Measurements from ENCODE around the gene TBC1D14.

TBC1D14 gene

GRCh38 chr4:6916069-6916586 lies 6.5 kb downstream of the TBC1D14 start:
- ChIA-PET POLR2A (no interaction called here), CTCF (interaction anchor here (0.6 to 2.1 kb wide), 3 partner anchors 10 to 57 kb away, joined by 3 to 7 read pairs (median 3); no protein-coding TSS in a partner anchor)
- DNase-seq (ENCODE audit: extremely low spot score): no peak
- no peak for TF ChIP-seq CTCF (IDR thresholded peaks at IDR 0.05; ENCODE audit: control extremely low read depth, extremely low read depth, low read depth, missing control alignments)

- TF ChIP-seq CTCF (IDR thresholded peaks at IDR 0.05; ENCODE audit: control extremely low read depth, extremely low read depth, low read depth, missing control alignments): no peak
- ChIA-PET CTCF (interaction anchor here (0.6 to 2.5 kb wide), 12 partner anchors 8 to 154 kb away, joined by 3 to 31 read pairs (median 4); a partner anchor contains a TSS), POLR2A (interaction anchor here (0.8 to 1.1 kb wide), 2 partner anchors 25 to 28 kb away, joined by 3 read pairs; no protein-coding TSS in a partner anchor)
- DNase-seq (ENCODE audit: extremely low spot score): no peak
These were observed 7.2 kb downstream of the TBC1D14 start for GRCh38 chr4:6916587-6917460.

- ChIA-PET CTCF (interaction anchor here (0.9 to 2.5 kb wide), 13 partner anchors 9 to 153 kb away, joined by 3 to 31 read pairs (median 4); a partner anchor contains a TSS), POLR2A (interaction anchor here (0.8 to 1.1 kb wide), 2 partner anchors 24 to 27 kb away, joined by 3 read pairs; no protein-coding TSS in a partner anchor)
- DNase-seq (ENCODE audit: extremely low spot score): peak; percentile 69
- TF ChIP-seq CTCF (IDR thresholded peaks at IDR 0.05; ENCODE audit: control extremely low read depth, extremely low read depth, low read depth, missing control alignments): peak; percentile 14
These were observed 8.0 kb downstream of the TBC1D14 start for GRCh38 chr4:6917461-6918271.

- POLR2A ChIA-PET: no interaction called here
- no peak for TF ChIP-seq CTCF (IDR thresholded peaks at IDR 0.05; ENCODE audit: control extremely low read depth, extremely low read depth, low read depth, missing control alignments)
- no peak for DNase-seq (ENCODE audit: extremely low spot score)
- CTCF ChIA-PET: interaction anchor here (0.9 to 2.5 kb wide), 5 partner anchors 10 to 124 kb away, joined by 3 to 31 read pairs (median 4); a partner anchor contains a TSS
These were observed 8.7 kb downstream of the TBC1D14 start for GRCh38 chr4:6918338-6918737.

GRCh38 chr4:6920171-6920570 lies 10.5 kb downstream of the TBC1D14 start:
- ChIA-PET POLR2A (no interaction called here), CTCF (interaction anchor here (1.2 to 2.4 kb wide), 2 partner anchors 8 to 47 kb away, joined by 3 to 8 read pairs; no protein-coding TSS in a partner anchor)
- no peak for TF ChIP-seq CTCF (IDR thresholded peaks at IDR 0.05; ENCODE audit: control extremely low read depth, extremely low read depth, low read depth, missing control alignments)
- no peak for DNase-seq (ENCODE audit: extremely low spot score)

GRCh38 chr4:6923507-6923906 lies 13.9 kb downstream of the TBC1D14 start:
- ChIA-PET POLR2A (no interaction called here), CTCF (no interaction called here)
- no peak for DNase-seq (ENCODE audit: extremely low spot score)
- no peak for TF ChIP-seq CTCF (IDR thresholded peaks at IDR 0.05; ENCODE audit: control extremely low read depth, extremely low read depth, low read depth, missing control alignments)

Data from GM10248 (cell line).